ENCODE data around the gene GPRC5B. TPM values are rescaled to one million over a fixed set of nuclear protein-coding genes. Genes with fewer than 3 reads are reported as not detected.

GPRC5B gene
- total RNA-seq, 4 donors from 2014 or later = 14.1 to 29.4 (median 21.4) TPM

DNA sequence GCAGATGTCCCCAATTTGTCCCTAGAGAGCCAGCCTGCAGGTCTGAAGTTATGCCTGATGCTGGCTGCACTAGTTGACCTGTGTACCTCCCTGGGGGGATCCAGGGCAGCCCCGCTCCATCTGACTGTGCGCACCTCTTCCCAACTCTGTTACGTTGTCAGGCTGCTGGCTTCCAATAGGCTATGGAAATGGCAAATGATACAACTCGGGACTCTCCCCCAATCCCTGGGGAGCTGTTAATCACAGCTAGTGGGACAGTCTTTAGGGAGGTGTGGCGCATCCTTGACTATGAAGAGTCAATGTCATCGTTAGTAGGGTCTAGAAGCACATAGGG, 30.1 kb downstream of the GPRC5B start:
- Histone ChIP-seq H3K27me3 (no peaks in the 10 kb centered on the region), H3K4me3 (no peak overlapping the region), H3K4me1 (peaks cover 0 to 9% (median 0%) of the 10 kb centered on the region in 4 donors), H3K9me3 (no peaks in the 10 kb centered on the region), H3K27ac (replicated peaks in 1 of 4) (no peak overlapping the region), H3K36me3 (peaks cover 0 to 36% (median 10%) of the 10 kb centered on the region in 4 donors)
- no peak for DNase-seq (ENCODE audit: extremely low spot score)
- 82% methylated on average over 6 of the region's 6 CpGs for WGBS
- no peak for TF ChIP-seq POLR2A (IDR thresholded peaks at IDR 0.05; ENCODE audit: low read depth)
- intact Hi-C loops (cut with DNase I) = no loop called here

DNA sequence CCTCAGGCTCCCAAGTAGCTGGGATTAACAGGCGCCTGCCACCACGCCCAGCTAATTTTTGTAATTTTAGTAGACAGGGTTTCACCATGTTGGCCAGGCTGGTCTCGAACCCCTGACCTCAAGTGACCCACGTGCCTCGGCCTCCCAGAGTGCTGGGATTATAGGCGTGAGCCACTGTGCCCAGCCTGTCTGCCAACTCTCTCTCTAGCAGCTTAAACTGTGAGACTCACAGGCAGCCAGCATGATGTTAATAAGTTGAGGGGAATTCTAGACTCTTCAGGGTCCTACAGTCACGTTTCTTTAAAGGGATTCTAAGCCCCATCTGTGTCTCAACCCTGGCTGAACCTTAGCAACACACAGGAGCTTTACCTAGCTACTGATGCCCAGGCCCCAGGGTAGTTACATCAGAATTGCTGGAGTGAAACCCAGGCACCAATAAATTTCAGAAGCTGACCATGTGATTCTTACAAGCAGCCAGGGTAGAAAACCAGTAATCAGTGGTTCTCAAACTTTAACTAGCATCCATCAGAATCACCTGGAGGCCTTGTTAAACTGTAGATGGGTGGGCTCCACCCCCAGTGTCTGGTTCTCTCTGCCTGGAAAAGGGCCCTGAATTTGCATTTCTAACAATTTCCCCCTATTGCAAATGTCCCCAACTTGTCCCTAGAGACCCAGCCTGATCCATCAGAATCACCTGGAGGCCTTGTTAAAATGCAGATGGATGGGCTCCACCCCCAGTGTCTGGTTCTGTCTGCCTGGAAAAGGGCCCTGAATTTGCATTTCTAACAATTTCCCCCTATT, 30.7 kb downstream of the GPRC5B start:
- Histone ChIP-seq H3K27ac (replicated peaks in 1 of 4) (no peak overlapping the region), H3K4me3 (no peak overlapping the region), H3K27me3 (no peaks in the 10 kb centered on the region), H3K36me3 (peaks cover 0 to 30% (median 7%) of the 10 kb centered on the region in 4 donors), H3K9me3 (no peaks in the 10 kb centered on the region), H3K4me1 (peaks cover 0 to 9% (median 0%) of the 10 kb centered on the region in 4 donors)
- TF ChIP-seq EP300 (IDR thresholded peaks at IDR 0.05) (no peak), POLR2A (IDR thresholded peaks at IDR 0.05; ENCODE audit: low read depth) (no peak), POLR2AphosphoS5 (IDR thresholded peaks at IDR 0.05) (no peak)
- TF ChIP-seq, protein P1, sequence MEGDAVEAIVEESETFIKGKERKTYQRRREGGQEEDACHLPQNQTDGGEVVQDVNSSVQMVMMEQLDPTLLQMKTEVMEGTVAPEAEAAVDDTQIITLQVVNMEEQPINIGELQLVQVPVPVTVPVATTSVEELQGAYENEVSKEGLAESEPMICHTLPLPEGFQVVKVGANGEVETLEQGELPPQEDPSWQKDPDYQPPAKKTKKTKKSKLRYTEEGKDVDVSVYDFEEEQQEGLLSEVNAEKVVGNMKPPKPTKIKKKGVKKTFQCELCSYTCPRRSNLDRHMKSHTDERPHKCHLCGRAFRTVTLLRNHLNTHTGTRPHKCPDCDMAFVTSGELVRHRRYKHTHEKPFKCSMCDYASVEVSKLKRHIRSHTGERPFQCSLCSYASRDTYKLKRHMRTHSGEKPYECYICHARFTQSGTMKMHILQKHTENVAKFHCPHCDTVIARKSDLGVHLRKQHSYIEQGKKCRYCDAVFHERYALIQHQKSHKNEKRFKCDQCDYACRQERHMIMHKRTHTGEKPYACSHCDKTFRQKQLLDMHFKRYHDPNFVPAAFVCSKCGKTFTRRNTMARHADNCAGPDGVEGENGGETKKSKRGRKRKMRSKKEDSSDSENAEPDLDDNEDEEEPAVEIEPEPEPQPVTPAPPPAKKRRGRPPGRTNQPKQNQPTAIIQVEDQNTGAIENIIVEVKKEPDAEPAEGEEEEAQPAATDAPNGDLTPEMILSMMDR (IDR thresholded peaks at IDR 0.05) = no peak
- intact Hi-C loops (cut with DNase I) = no loop called here
- no peak for DNase-seq (ENCODE audit: extremely low spot score)
- 75% methylated on average over 7 of the region's 7 CpGs for WGBS

DNA sequence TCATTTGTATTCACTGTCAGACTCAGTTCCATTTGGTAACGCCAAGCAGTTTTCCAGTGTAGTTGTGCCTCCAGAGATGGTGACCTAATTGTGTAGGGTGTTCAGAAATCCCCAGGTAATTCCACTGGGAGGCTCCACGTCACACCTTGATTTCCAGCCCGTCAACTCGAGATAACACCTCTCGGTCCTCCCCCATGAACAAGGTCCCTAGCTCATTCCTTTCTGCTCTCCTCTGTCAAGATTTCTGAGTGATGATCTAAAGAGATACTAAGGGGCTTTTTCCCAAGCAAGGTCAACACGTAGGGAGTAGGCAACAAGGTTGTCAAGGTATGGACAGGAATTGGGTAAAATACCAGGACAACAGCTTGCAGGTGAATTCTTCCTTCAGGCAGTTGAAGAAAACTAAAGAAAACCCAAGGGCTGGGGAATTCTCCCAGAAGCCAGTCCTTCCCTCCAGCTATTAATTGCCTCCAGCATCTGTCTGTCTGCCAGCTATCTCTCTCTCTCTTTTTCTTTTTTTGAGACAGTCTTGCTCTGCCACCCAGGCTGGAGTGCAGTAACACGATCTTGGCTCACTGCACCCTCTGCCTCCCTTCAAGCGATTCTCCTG, 31.4 kb downstream of the GPRC5B start:
- Histone ChIP-seq H3K36me3 (peaks cover 0 to 23% (median 4%) of the 10 kb centered on the region in 4 donors), H3K9me3 (no peaks in the 10 kb centered on the region), H3K27me3 (no peaks in the 10 kb centered on the region), H3K27ac (replicated peaks in 1 of 4) (no peak overlapping the region), H3K4me3 (no peak overlapping the region), H3K4me1 (peaks cover 0 to 9% (median 0%) of the 10 kb centered on the region in 4 donors)
- intact Hi-C loops (cut with DNase I) = no loop called here
- WGBS = 90% methylated on average over 8 of the region's 8 CpGs
- no peak for DNase-seq (ENCODE audit: extremely low spot score)
- TF ChIP-seq, protein P1 (IDR thresholded peaks at IDR 0.05) = no peak
- TF ChIP-seq POLR2A (IDR thresholded peaks at IDR 0.05; ENCODE audit: low read depth) (no peak), POLR2AphosphoS5 (IDR thresholded peaks at IDR 0.05) (no peak), EP300 (IDR thresholded peaks at IDR 0.05) (no peak)

DNA sequence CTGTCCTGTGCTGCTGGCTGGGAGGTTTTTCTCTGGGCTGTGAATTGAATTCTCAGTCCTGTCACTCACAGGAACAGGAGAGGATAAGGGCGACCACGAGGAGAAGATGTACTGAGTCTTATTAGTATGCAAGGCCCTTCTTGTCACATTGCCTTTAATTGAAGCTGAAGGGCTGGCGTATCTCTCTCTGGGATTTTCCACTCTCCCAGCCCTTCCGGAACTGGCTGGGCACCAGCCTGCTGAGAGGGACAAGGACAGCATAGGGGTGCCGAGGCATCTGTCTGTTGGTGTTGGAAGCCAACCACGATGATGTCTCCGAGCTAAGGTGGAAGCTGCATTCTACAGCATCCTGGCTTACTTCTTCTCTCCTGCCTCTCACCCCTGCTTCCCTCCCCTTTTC, 33.2 kb downstream of the GPRC5B start:
- TF ChIP-seq EP300 (IDR thresholded peaks at IDR 0.05) (no peak), POLR2A (IDR thresholded peaks at IDR 0.05; ENCODE audit: low read depth) (no peak), POLR2AphosphoS5 (IDR thresholded peaks at IDR 0.05) (no peak)
- TF ChIP-seq, protein P1 (IDR thresholded peaks at IDR 0.05) = no peak
- intact Hi-C loops (cut with DNase I) = no loop called here
- Histone ChIP-seq H3K9me3 (no peaks in the 10 kb centered on the region), H3K36me3 (peaks cover 0 to 11% (median 0%) of the 10 kb centered on the region in 4 donors), H3K4me1 (peaks cover 0 to 9% (median 0%) of the 10 kb centered on the region in 4 donors), H3K27ac (replicated peaks in 1 of 4) (no peak overlapping the region), H3K4me3 (no peak overlapping the region), H3K27me3 (no peaks in the 10 kb centered on the region)
- 76% methylated on average over 7 of the region's 7 CpGs for WGBS
- no peak for DNase-seq (ENCODE audit: extremely low spot score)

DNA sequence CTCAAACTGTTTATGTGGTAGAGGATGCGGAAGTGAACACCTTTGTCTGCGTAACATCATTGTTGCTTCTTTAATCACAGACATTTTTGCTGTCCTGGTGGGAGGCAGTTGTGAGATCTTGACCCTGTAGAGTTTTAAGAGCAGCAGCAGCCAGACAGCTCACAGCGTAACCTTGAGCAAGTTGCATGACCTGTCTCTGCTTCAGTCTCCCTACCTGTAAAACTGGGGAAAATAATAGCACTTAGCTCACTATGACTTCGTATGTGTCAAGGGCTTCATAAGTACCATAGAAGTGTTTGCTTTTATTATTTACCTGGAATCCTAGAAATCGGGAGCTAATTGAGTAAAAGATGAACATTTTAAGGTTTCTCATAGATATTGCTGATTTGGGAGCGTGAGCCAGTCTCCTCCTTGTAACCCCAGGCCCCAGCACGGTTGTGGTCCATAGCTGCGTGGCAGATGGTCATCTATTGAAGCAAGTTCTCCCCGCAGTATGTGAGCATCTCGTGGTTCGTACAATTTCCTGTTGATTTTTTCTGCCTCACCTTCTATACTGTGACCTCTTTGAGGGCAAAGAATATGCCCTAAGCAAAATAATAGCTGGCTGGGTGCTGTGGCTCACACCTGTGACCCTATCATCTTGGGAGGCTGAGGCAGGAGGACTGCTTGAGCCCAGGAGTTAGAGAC, 34.4 kb downstream of the GPRC5B start:
- H3K9me3 ChIP-seq = no peaks in the 10 kb centered on the region
- H3K4me1 ChIP-seq = peaks cover 0 to 9% (median 4%) of the 10 kb centered on the region in 4 donors
- intact Hi-C loops (cut with DNase I) = no loop called here
- no peaks in the 10 kb centered on the region for H3K36me3 ChIP-seq
- TF ChIP-seq POLR2A (IDR thresholded peaks at IDR 0.05; ENCODE audit: low read depth) (no peak), POLR2AphosphoS5 (IDR thresholded peaks at IDR 0.05) (no peak), EP300 (IDR thresholded peaks at IDR 0.05) (no peak)
- TF ChIP-seq, protein P1 (IDR thresholded peaks at IDR 0.05) = no peak
- no peak overlapping the region for H3K4me3 ChIP-seq
- WGBS = 91% methylated on average over 11 of the region's 11 CpGs
- no peaks in the 10 kb centered on the region for H3K27me3 ChIP-seq
- DNase-seq (ENCODE audit: extremely low spot score) = no peak
- no peak overlapping the region for H3K27ac ChIP-seq (replicated peaks in 1 of 4)
